Right lobe of liver (tissue), 4 donors: ENCODE results near the gene PTPRU.

Experiments
- POLR2A ChIP-seq: fragments of 450-650 bp; IDR thresholded peaks from one replicate; pipeline ENCODE4 v1.6.1; 2017; ENCODE audit warnings: antibody characterized with exemption, mild to moderate bottlenecking
- TF ChIP-seq, protein P1 (sequence below), 4 donors: fragments of 200-600 bp in 3 of 4; fragments of 450-650 bp in 1 of 4; IDR thresholded peaks; one replicate each; pipeline versions ENCODE4 v1.5.1 to v1.8.0; 2016 to 2022; ENCODE audit warnings: antibody characterized with exemption in 4 of 4, mild to moderate bottlenecking in 2 of 4
- donor health status: DM: no; HTN: no; CAD: no.
- donor health status: DM: no; HTN: no; CAD: no.
- donor health status: DM: no; HTN: yes; CAD: no.

GRCh38 chr1:29208442-29208841 lies 27.9 kb upstream of the PTPRU start:
- TF ChIP-seq, protein P1, sequence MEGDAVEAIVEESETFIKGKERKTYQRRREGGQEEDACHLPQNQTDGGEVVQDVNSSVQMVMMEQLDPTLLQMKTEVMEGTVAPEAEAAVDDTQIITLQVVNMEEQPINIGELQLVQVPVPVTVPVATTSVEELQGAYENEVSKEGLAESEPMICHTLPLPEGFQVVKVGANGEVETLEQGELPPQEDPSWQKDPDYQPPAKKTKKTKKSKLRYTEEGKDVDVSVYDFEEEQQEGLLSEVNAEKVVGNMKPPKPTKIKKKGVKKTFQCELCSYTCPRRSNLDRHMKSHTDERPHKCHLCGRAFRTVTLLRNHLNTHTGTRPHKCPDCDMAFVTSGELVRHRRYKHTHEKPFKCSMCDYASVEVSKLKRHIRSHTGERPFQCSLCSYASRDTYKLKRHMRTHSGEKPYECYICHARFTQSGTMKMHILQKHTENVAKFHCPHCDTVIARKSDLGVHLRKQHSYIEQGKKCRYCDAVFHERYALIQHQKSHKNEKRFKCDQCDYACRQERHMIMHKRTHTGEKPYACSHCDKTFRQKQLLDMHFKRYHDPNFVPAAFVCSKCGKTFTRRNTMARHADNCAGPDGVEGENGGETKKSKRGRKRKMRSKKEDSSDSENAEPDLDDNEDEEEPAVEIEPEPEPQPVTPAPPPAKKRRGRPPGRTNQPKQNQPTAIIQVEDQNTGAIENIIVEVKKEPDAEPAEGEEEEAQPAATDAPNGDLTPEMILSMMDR (IDR thresholded peaks at IDR 0.05): no peak
- TF ChIP-seq POLR2A: no peak
